ACC112 (cell line): ENCODE data around the gene HTT.
"Not testable (repeated sequence)": the region's sequence is repeated elsewhere in the genome, so short reads cannot be mapped to it uniquely, and the experiment has no call there.

ENCODE experiments used
- H2AFZ ChIP-seq: fragments of 200-600 bp; sonication (generic); one replicate; pipeline ENCODE4 v1.6.0; 2017; ENCODE audit warnings: antibody characterized with exemption, low read length; ENCODE audit not compliant: unreplicated experiment
- H3K27ac ChIP-seq: fragments of 200-600 bp; sonication (generic); 2 replicates; pipeline ENCODE4 v1.5.1; 2014; ENCODE audit warnings: low read depth, mild to moderate bottlenecking, antibody characterized with exemption, low read length, moderate library complexity
- H3K27me3 ChIP-seq: fragments of 200-600 bp; sonication (generic); 2 replicates; pipeline ENCODE4 v1.6.1; 2014; ENCODE audit warnings: mild to moderate bottlenecking, antibody characterized with exemption, low read length, moderate library complexity, mixed read lengths; ENCODE audit not compliant: insufficient read depth
- H3K36me3 ChIP-seq: fragments of 200-600 bp; sonication (generic); 2 replicates; pipeline ENCODE4 v1.6.1; 2016; ENCODE audit warnings: mild to moderate bottlenecking, antibody characterized with exemption, low read length, moderate library complexity, mixed read lengths; ENCODE audit not compliant: insufficient read depth
- H3K4me1 ChIP-seq: fragments of 200-600 bp; sonication (generic); one replicate; pipeline ENCODE4 v1.6.1; 2016; ENCODE audit warnings: low read length, mixed read lengths; ENCODE audit not compliant: insufficient read depth, unreplicated experiment, control insufficient read depth
- H3K4me3 ChIP-seq: fragments of 200-600 bp; sonication (generic); 2 replicates; pipeline ENCODE4 v1.5.1; 2014; ENCODE audit warnings: mild to moderate bottlenecking, low read depth, low read length
- H3K79me2 ChIP-seq: fragments of 200-600 bp; sonication (generic); one replicate; pipeline ENCODE4 v1.6.0; 2016; ENCODE audit warnings: low read length; ENCODE audit not compliant: control insufficient read depth, unreplicated experiment, insufficient read depth

HTT gene

GRCh38 chr4:3047464-3048286 is 26.8 kb upstream of the HTT start:
- H2AFZ ChIP-seq, result no peak overlapping the region
- H3K4me1 ChIP-seq, result peaks cover 6% of the 10 kb centered on the region
- no peaks in the 10 kb centered on the region for H3K79me2 ChIP-seq
- H3K36me3 ChIP-seq, result no peaks in the 10 kb centered on the region
- no peak overlapping the region for H3K4me3 ChIP-seq
- H3K27ac ChIP-seq, result no peak overlapping the region
- H3K27me3 ChIP-seq, result no peaks in the 10 kb centered on the region

GRCh38 chr4:3051141-3051897 is 23.2 kb upstream of the HTT start:
- H3K27ac ChIP-seq, H3K4me1 ChIP-seq, H3K79me2 ChIP-seq, H2AFZ ChIP-seq, H3K4me3 ChIP-seq, H3K27me3 ChIP-seq, H3K36me3 ChIP-seq: not testable (repeated sequence)

GRCh38 chr4:3054169-3054759 is 20.2 kb upstream of the HTT start:
- no peaks in the 10 kb centered on the region; the same call in 1 of the 2 replicates for H3K36me3 ChIP-seq
- H3K27ac ChIP-seq, result no peak overlapping the region
- no peak overlapping the region for H3K4me3 ChIP-seq
- H3K79me2 ChIP-seq, result no peaks in the 10 kb centered on the region
- no peak overlapping the region for H2AFZ ChIP-seq
- H3K27me3 ChIP-seq, result no peaks in the 10 kb centered on the region
- no peaks in the 10 kb centered on the region for H3K4me1 ChIP-seq

- Histone ChIP-seq H3K27me3 (no peaks in the 10 kb centered on the region), H3K79me2 (no peaks in the 10 kb centered on the region), H3K4me1 (no peaks in the 10 kb centered on the region), H3K4me3 (no peak overlapping the region), H2AFZ (no peak overlapping the region), H3K27ac (no peak overlapping the region), H3K36me3 (no peaks in the 10 kb centered on the region)
Measured at GRCh38 chr4:3059943-3060342, 14.5 kb upstream of the HTT start.

GRCh38 chr4:3060946-3061345 is 13.5 kb upstream of the HTT start:
- Histone ChIP-seq H3K4me3 (no peak overlapping the region), H2AFZ (no peak overlapping the region), H3K79me2 (no peaks in the 10 kb centered on the region), H3K27me3 (no peaks in the 10 kb centered on the region), H3K4me1 (no peaks in the 10 kb centered on the region), H3K27ac (no peak overlapping the region), H3K36me3 (no peaks in the 10 kb centered on the region)

GRCh38 chr4:3062471-3062870 is 12.0 kb upstream of the HTT start:
- Histone ChIP-seq H2AFZ (no peak overlapping the region), H3K4me3 (no peak overlapping the region), H3K4me1 (no peaks in the 10 kb centered on the region), H3K36me3 (no peaks in the 10 kb centered on the region), H3K27me3 (no peaks in the 10 kb centered on the region), H3K27ac (no peak overlapping the region), H3K79me2 (no peaks in the 10 kb centered on the region)

GRCh38 chr4:3065551-3065950 is 8.9 kb upstream of the HTT start:
- Histone ChIP-seq H3K4me1 (no peaks in the 10 kb centered on the region), H3K27ac (no peak overlapping the region), H3K36me3 (no peaks in the 10 kb centered on the region), H3K27me3 (no peaks in the 10 kb centered on the region), H3K4me3 (no peak overlapping the region), H3K79me2 (no peaks in the 10 kb centered on the region), H2AFZ (no peak overlapping the region)

GRCh38 chr4:3066836-3067400 is 7.6 kb upstream of the HTT start:
- Histone ChIP-seq H3K27ac (no peak overlapping the region), H3K4me3 (no peak overlapping the region), H3K36me3 (no peaks in the 10 kb centered on the region), H3K27me3 (no peaks in the 10 kb centered on the region), H2AFZ (no peak overlapping the region), H3K79me2 (no peaks in the 10 kb centered on the region), H3K4me1 (no peaks in the 10 kb centered on the region)

- no peak overlapping the region for H2AFZ ChIP-seq
Measured at GRCh38 chr4:3067473-3068001, 6.9 kb upstream of the HTT start.

GRCh38 chr4:3069661-3070199 is 4.8 kb upstream of the HTT start:
- no peak overlapping the region for H2AFZ ChIP-seq
- H3K4me1 ChIP-seq, result no peaks in the 10 kb centered on the region
- H3K27ac ChIP-seq, result no peak overlapping the region
- no peaks in the 10 kb centered on the region for H3K27me3 ChIP-seq
- no peak overlapping the region for H3K4me3 ChIP-seq
- H3K36me3 ChIP-seq, result no peaks in the 10 kb centered on the region
- H3K79me2 ChIP-seq, result no peaks in the 10 kb centered on the region

More at GRCh38 chr4:3067473-3068001, 6.9 kb upstream of the HTT start:
- H3K27me3 ChIP-seq, result no peaks in the 10 kb centered on the region
- H3K27ac ChIP-seq, result no peak overlapping the region
- no peak overlapping the region for H3K4me3 ChIP-seq
- H3K79me2 ChIP-seq, result no peaks in the 10 kb centered on the region
- no peaks in the 10 kb centered on the region for H3K4me1 ChIP-seq
- no peaks in the 10 kb centered on the region for H3K36me3 ChIP-seq
